K562 (cell line): Measurements from ENCODE around the gene EFCAB8. TPM values are rescaled to one million over a fixed set of nuclear protein-coding genes. Genes with fewer than 3 reads are reported as not detected.

ENCODE experiments used
- ATAC-seq: fragments of 200-7000 bp; cut with Tn5 transposase; 3 replicates; pipeline ENCODE4 v1.9.1; 2020; ENCODE audit warnings: moderate library complexity
- BruUV-seq: library from RNA; stranded (reverse); fragments of 400-500 nt; replicated peaks from 2 replicates; lab custom pipeline; 2021; lab: Mats Ljungman, UMichigan
- CTCF ChIA-PET: fragments of 300-600 bp; formaldehyde crosslinking; extraction: SDS; loops from one replicate; lab custom pipeline; 2021; ENCODE audit warnings: low intra/inter-chr PET ratio; lab: Yijun Ruan, JAX
- POLR2A ChIA-PET: fragments of 300-600, 350-650 bp; sonication (Branson Sonifier 250); formaldehyde crosslinking; extraction: SDS; loops from one replicate; lab custom pipeline; 2021; ENCODE audit warnings: antibody characterized with exemption, inconsistent platforms; lab: Yijun Ruan, JAX
- DNase-seq, 4 experiments: peaks; one replicate each; pipeline versions ENCODE4 v3.0.0 to v3.0.0-alpha.2; 2011 to 2018; ENCODE audit warnings: low spot score in 3 of 4, mixed read lengths in 3 of 4; ENCODE audit errors: extremely low read depth in 1 of 4
- FAIRE-seq: peaks from 2 replicates; lab custom pipeline; 2011; peaks lifted over from hg19 to GRCh38; lab: Jason Lieb, UNC
- H2AFZ ChIP-seq: 2 replicates; pipeline ENCODE4 v1.6.0; 2011; ENCODE audit warnings: low read depth, low read length, control low read depth, inconsistent platforms
- H3K27ac ChIP-seq: fragments of 200-600 bp; 3 replicates; pipeline ENCODE4 v1.8.0; 2011; ENCODE audit warnings: low read depth, mild to moderate bottlenecking, control low read depth, inconsistent platforms, low read length, moderate library complexity, mixed read lengths; ENCODE audit errors: extremely low read depth
- H3K27me3 ChIP-seq, 2 experiments: fragments of 300-600 bp in 1 of 2; 2 replicates in 1 of 2; 3 replicates in 1 of 2; pipeline versions ENCODE4 v1.6.0 to v1.8.0; 2011; ENCODE audit warnings: inconsistent platforms in 2 of 2, low read length in 2 of 2, mild to moderate bottlenecking in 1 of 2, mixed read lengths in 1 of 2, moderate library complexity in 1 of 2; ENCODE audit not compliant: control insufficient read depth in 2 of 2, insufficient read depth in 2 of 2
- H3K36me3 ChIP-seq: fragments of 300-600 bp; 3 replicates; pipeline ENCODE4 v1.8.0; 2011; ENCODE audit warnings: mild to moderate bottlenecking, low read length, inconsistent platforms; ENCODE audit not compliant: control insufficient read depth, insufficient read depth
- H3K4me1 ChIP-seq, 2 experiments: fragments of 200-600 bp in 1 of 2; replicated peaks in 1 of 2; 2 replicates in 1 of 2; 3 replicates in 1 of 2; pipeline versions ENCODE4 v1.5.1 to v1.8.0; 2011; ENCODE audit warnings: inconsistent platforms in 2 of 2, low read length in 2 of 2, mild to moderate bottlenecking in 1 of 2, mixed read lengths in 1 of 2, moderate library complexity in 1 of 2; ENCODE audit not compliant: control insufficient read depth in 2 of 2, insufficient read depth in 2 of 2
- H3K4me2 ChIP-seq: 2 replicates; pipeline ENCODE4 v1.6.1; 2011; ENCODE audit warnings: low read length, control low read depth, inconsistent platforms, mixed read lengths; ENCODE audit not compliant: insufficient read depth
- H3K4me3 ChIP-seq: fragments of 200-600 bp; sonication (generic), shearing (Covaris generic); 2 replicates; pipeline ENCODE4 v1.5.1; 2016; ENCODE audit warnings: control low read depth, inconsistent platforms
- H3K79me2 ChIP-seq: fragments of 200-600 bp; 3 replicates; pipeline ENCODE4 v1.8.0; 2011; ENCODE audit warnings: low read length, inconsistent platforms; ENCODE audit not compliant: control insufficient read depth, insufficient read depth
- H3K9ac ChIP-seq, 2 experiments: 2 replicates each; pipeline versions ENCODE4 v1.6.0 to v1.6.1; 2011; ENCODE audit warnings: low read depth in 2 of 2, low read length in 2 of 2, control low read depth in 1 of 2, inconsistent platforms in 1 of 2, mild to moderate bottlenecking in 1 of 2, mixed read lengths in 1 of 2; ENCODE audit not compliant: insufficient read depth in 1 of 2
- H3K9me1 ChIP-seq: one replicate; pipeline ENCODE4 v1.6.0; 2011; ENCODE audit warnings: inconsistent platforms, mild to moderate bottlenecking, low read length, moderate library complexity; ENCODE audit not compliant: control insufficient read depth, insufficient read depth
- H3K9me3 ChIP-seq: replicated peaks from 2 replicates; pipeline ENCODE4 v1.5.1; 2011; ENCODE audit warnings: low read depth, low read length, inconsistent platforms; ENCODE audit not compliant: control insufficient read depth, insufficient read depth
- H4K20me1 ChIP-seq: replicated peaks from 2 replicates; pipeline ENCODE4 v1.6.1; 2011; ENCODE audit warnings: low read length, inconsistent platforms, mixed read lengths; ENCODE audit not compliant: control insufficient read depth, insufficient read depth
- BRD9 ChIP-seq: fragments of 450-650 bp; IDR thresholded peaks from 2 replicates; pipeline ENCODE4 v1.6.1; 2018; ENCODE audit warnings: low read depth; ENCODE audit not compliant: partially characterized antibody
- CHD4 ChIP-seq: fragments of 200-600 bp; sonication (generic); IDR thresholded peaks from 3 replicates; pipeline ENCODE4 v1.6.1; 2012; ENCODE audit warnings: low read depth, mild to moderate bottlenecking, mixed read lengths, low read length, inconsistent platforms; ENCODE audit not compliant: insufficient read depth, insufficient replicate concordance, poor library complexity, severe bottlenecking
- CTCFL ChIP-seq: IDR thresholded peaks from 2 replicates; pipeline ENCODE4 v1.6.1; 2011; ENCODE audit warnings: borderline replicate concordance, low read depth, mild to moderate bottlenecking, moderate library complexity, low read length; ENCODE audit not compliant: insufficient read depth, poor library complexity, severe bottlenecking
- DPF2 ChIP-seq: fragments of 450-650 bp; IDR thresholded peaks from 2 replicates; pipeline ENCODE4 v1.6.1; 2016
- ELF2 ChIP-seq: fragments of 250-450 bp; sonication (Bioruptor Pico); IDR thresholded peaks from 2 replicates; pipeline ENCODE4 v1.5.0; 2021; ENCODE audit warnings: mild to moderate bottlenecking
- EP400 ChIP-seq: fragments of 450-650 bp; IDR thresholded peaks from 2 replicates; pipeline ENCODE4 v1.6.1; 2017; ENCODE audit warnings: antibody characterized with exemption, mild to moderate bottlenecking, moderate library complexity
- ETS1 ChIP-seq: conservative IDR thresholded peaks from 2 replicates; pipeline ENCODE4 v1.6.1; 2011; ENCODE audit warnings: low read depth, mild to moderate bottlenecking, low read length; ENCODE audit not compliant: control insufficient read depth
- POLR2G ChIP-seq: fragments of 200-400 bp; formaldehyde crosslinking; IDR thresholded peaks from 2 replicates; pipeline ENCODE4 v1.6.1; 2017; ENCODE audit warnings: low read depth, mild to moderate bottlenecking, antibody characterized with exemption, low read length, moderate library complexity
- PREB ChIP-seq: sonication (generic); formaldehyde crosslinking; IDR thresholded peaks from 2 replicates; pipeline ENCODE4 v1.8.1; 2023; ENCODE audit warnings: mild to moderate bottlenecking, missing genetic modification reagents
- TCFL5 ChIP-seq: fragments of 250-450 bp; sonication (Bioruptor Pico); conservative IDR thresholded peaks from 2 replicates; pipeline ENCODE4 v1.6.1; 2021; ENCODE audit warnings: mild to moderate bottlenecking, moderate library complexity, matching md5 sums
- U2AF2 ChIP-seq: fragments of 200-400 bp; formaldehyde crosslinking; optimal IDR thresholded peaks from 2 replicates; pipeline ENCODE3; 2017; ENCODE audit warnings: low read depth, mild to moderate bottlenecking, low read length
- ZBTB5 ChIP-seq: fragments of 450-650 bp; IDR thresholded peaks from 2 replicates; pipeline ENCODE4 v1.6.1; 2017; ENCODE audit warnings: antibody characterized with exemption
- ZNF212 ChIP-seq: fragments of 450-650 bp; formaldehyde crosslinking; IDR thresholded peaks from 2 replicates; pipeline ENCODE4 v1.4.0; 2020; ENCODE audit warnings: mild to moderate bottlenecking
- ZNF583 ChIP-seq: fragments of 250-450 bp; sonication (Bioruptor Pico); IDR thresholded peaks from 2 replicates; pipeline ENCODE4 v1.4.0; 2020
- WGBS: fragments of 100-300 bp; shearing (Covaris generic); methylation state at CpG from one replicate; pipeline ENCODE4 v1.1.6; 2016; ENCODE audit warnings: low coverage, mixed read lengths; ENCODE audit not compliant: insufficient coverage; ENCODE audit errors: missing lambda C conversion rate; 5-methylcytosine and 5-hydroxymethylcytosine counted together
- in situ Hi-C: fragments of 300-500 bp; cut with MboI; formaldehyde crosslinking; loops from 4 replicates; pipeline ENCODE4 v1.15.0; 2018; ENCODE audit warnings: inconsistent platforms, mixed read lengths
- intact Hi-C: fragments of 100-400 bp; cut with micrococcal nuclease; formaldehyde crosslinking; loops from 2 replicates; pipeline ENCODE4 v1.14.2; 2022
- polyA plus RNA-seq, 8 experiments: library from polyadenylated mRNA; depleted of rRNA in 4 of 8; stranded (reverse) in 5 of 8; unstranded in 3 of 8; fragments of >200 nt; fragmentation: Nextera tagmentation in 2 of 8; fragmentation: Illumina TruSeq in 1 of 8; extraction: Ambion mirVana in 2 of 8; extraction: Trizol in 1 of 8; gene quantifications; 2 replicates each; pipeline versions ENCODE4 v1.2.1 to v1.2.3, GENCODE V29; 2011 to 2014; ENCODE audit warnings: inconsistent platforms in 1 of 8, missing spikeins in 1 of 8
- total RNA-seq, 7 experiments: library from RNA; depleted of rRNA in 6 of 7; stranded (reverse); fragments of >200 nt in 6 of 7; fragmentation: Illumina TruSeq in 2 of 7; extraction: Trizol in 2 of 7; gene quantifications; 2 replicates each; pipeline versions ENCODE4 v1.2.1 to v1.2.3, GENCODE V29; 2011 to 2021; ENCODE audit warnings: low replicate concordance in 1 of 7

EFCAB8 gene
- total and polyA plus RNA-seq, 9 of the 15 experiments (the other 6 are each of a cell fraction or from before 2014, with no cell fraction given), result 0.03 to 0.18 (median 0.11) TPM; not detected in 6

GRCh38 chr20:32871627-32872160, 13.0 kb downstream of the EFCAB8 start (continued):
- TF ChIP-seq TCFL5 (CRISPR knock-in tag) (no peak), U2AF2 (no peak), ZBTB5 (no peak), POLR2G (no peak), ZNF212 (no peak)

- peaks cover 21 to 38% of the 10 kb centered on the region in 2 experiments; a peak in 4 of 5 replicates for H3K27me3 ChIP-seq
- no peak overlapping the region; a peak in 1 of 4 replicates for H3K9ac ChIP-seq
- ChIA-PET CTCF (no interaction called here), POLR2A (interaction anchor here (0.6 kb wide), 1 partner anchor 1563 kb away, joined by 3 read pairs; no protein-coding TSS in a partner anchor)
- peaks cover 6% of the 10 kb centered on the region; the same call in 1 of the 2 replicates for H4K20me1 ChIP-seq
- no peak overlapping the region for H3K4me3 ChIP-seq
- ATAC-seq, result no peak
- no peak for DNase-seq
- H3K9me1 ChIP-seq, result no peaks in the 10 kb centered on the region
- no peaks in the 10 kb centered on the region for H3K36me3 ChIP-seq
- 8% methylated on average over 6 of the region's 6 CpGs for WGBS
- no peaks in the 10 kb centered on the region for H3K9me3 ChIP-seq
- in situ Hi-C loops, result no loop called here
- no peak overlapping the region for H3K27ac ChIP-seq
- H3K4me1 ChIP-seq, result no peaks in the 10 kb centered on the region; a peak in 1 of 5 replicates
- no peaks in the 10 kb centered on the region for H3K79me2 ChIP-seq
- no peak overlapping the region for H2AFZ ChIP-seq
- no peak for FAIRE-seq
- TF ChIP-seq ETS1 (no peak), DPF2 (no peak), EP400 (no peak), ELF2 (CRISPR knock-in tag) (no peak), CTCFL (no peak), ZNF583 (CRISPR knock-in tag) (no peak), CHD4 (no peak), PREB (CRISPR knock-in tag) (no peak), BRD9 (no peak)
- TF ChIP-seq, all 486 proteins: peak for 0
- BruUV-seq, result no TSS peak
- intact Hi-C loops, result no loop called here
- no peak overlapping the region for H3K4me2 ChIP-seq
Observed at GRCh38 chr20:32872266-32872665, 13.5 kb downstream of the EFCAB8 start.
